ENCODE measurements around the gene P3R3URF.

The P3R3URF gene

DNA sequence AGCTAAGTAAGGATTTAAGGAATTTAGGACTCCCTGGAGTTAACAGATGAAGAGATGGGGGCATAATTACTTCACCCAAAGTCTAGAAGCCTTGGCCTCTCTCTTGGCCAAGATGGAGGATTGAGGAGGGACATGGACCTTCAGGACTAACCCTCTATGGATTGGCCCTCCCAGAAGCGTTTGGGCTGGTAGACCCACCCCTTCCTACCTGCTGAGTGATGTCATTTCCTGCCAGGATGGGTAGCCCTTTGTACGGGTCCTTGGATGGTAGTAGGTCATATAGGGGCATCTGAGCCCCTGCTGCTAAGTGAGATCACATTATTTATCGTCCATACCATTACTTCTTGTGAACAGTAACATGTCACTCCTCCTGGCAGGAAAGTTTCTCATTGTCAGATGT is 44.5 kb upstream of the P3R3URF start:
- no peak for ATAC-seq
- TF ChIP-seq GLIS3 (CRISPR knock-in tag; IDR thresholded peaks at IDR 0.05) (no peak), ZNF565 (CRISPR knock-in tag; conservative IDR thresholded peaks at IDR 0.05; ENCODE audit: low read depth) (no peak), SNAI2 (CRISPR knock-in tag; IDR thresholded peaks at IDR 0.05) (no peak), PPARA (CRISPR knock-in tag; IDR thresholded peaks at IDR 0.05; ENCODE audit: borderline replicate concordance) (no peak), TCF4 (CRISPR knock-in tag; IDR thresholded peaks at IDR 0.05; ENCODE audit: borderline replicate concordance) (no peak), OSR1 (CRISPR knock-in tag; IDR thresholded peaks at IDR 0.05) (no peak), ZC3H10 (CRISPR knock-in tag; IDR thresholded peaks at IDR 0.05) (no peak), ARNTL (CRISPR knock-in tag; IDR thresholded peaks at IDR 0.05; ENCODE audit: borderline replicate concordance, low read depth) (no peak), BACH2 (CRISPR knock-in tag; IDR thresholded peaks at IDR 0.05; ENCODE audit: borderline replicate concordance) (no peak), ZFP30 (CRISPR knock-in tag; IDR thresholded peaks at IDR 0.05) (no peak), RARB (CRISPR knock-in tag; IDR thresholded peaks at IDR 0.05) (no peak), ZFP3 (CRISPR knock-in tag; IDR thresholded peaks at IDR 0.05) (no peak), ZNF70 (CRISPR knock-in tag; IDR thresholded peaks at IDR 0.05) (no peak), ZNF8 (CRISPR knock-in tag; IDR thresholded peaks at IDR 0.05) (no peak)
- TF ChIP-seq, protein P1, sequence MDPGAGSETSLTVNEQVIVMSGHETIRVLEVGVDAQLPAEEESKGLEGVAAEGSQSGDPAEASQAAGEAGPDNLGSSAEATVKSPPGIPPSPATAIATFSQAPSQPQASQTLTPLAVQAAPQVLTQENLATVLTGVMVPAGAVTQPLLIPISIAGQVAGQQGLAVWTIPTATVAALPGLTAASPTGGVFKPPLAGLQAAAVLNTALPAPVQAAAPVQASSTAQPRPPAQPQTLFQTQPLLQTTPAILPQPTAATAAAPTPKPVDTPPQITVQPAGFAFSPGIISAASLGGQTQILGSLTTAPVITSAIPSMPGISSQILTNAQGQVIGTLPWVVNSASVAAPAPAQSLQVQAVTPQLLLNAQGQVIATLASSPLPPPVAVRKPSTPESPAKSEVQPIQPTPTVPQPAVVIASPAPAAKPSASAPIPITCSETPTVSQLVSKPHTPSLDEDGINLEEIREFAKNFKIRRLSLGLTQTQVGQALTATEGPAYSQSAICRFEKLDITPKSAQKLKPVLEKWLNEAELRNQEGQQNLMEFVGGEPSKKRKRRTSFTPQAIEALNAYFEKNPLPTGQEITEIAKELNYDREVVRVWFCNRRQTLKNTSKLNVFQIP (CRISPR knock-in tag; IDR thresholded peaks at IDR 0.05; ENCODE audit: borderline replicate concordance, low read depth), result no peak
- TF ChIP-seq, protein P2, sequence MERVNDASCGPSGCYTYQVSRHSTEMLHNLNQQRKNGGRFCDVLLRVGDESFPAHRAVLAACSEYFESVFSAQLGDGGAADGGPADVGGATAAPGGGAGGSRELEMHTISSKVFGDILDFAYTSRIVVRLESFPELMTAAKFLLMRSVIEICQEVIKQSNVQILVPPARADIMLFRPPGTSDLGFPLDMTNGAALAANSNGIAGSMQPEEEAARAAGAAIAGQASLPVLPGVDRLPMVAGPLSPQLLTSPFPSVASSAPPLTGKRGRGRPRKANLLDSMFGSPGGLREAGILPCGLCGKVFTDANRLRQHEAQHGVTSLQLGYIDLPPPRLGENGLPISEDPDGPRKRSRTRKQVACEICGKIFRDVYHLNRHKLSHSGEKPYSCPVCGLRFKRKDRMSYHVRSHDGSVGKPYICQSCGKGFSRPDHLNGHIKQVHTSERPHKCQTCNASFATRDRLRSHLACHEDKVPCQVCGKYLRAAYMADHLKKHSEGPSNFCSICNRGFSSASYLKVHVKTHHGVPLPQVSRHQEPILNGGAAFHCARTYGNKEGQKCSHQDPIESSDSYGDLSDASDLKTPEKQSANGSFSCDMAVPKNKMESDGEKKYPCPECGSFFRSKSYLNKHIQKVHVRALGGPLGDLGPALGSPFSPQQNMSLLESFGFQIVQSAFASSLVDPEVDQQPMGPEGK (CRISPR knock-in tag; IDR thresholded peaks at IDR 0.05; ENCODE audit: borderline replicate concordance), result no peak
- TF ChIP-seq, protein P3, sequence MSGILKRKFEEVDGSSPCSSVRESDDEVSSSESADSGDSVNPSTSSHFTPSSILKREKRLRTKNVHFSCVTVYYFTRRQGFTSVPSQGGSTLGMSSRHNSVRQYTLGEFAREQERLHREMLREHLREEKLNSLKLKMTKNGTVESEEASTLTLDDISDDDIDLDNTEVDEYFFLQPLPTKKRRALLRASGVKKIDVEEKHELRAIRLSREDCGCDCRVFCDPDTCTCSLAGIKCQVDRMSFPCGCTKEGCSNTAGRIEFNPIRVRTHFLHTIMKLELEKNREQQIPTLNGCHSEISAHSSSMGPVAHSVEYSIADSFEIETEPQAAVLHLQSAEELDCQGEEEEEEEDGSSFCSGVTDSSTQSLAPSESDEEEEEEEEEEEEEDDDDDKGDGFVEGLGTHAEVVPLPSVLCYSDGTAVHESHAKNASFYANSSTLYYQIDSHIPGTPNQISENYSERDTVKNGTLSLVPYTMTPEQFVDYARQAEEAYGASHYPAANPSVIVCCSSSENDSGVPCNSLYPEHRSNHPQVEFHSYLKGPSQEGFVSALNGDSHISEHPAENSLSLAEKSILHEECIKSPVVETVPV (CRISPR knock-in tag; IDR thresholded peaks at IDR 0.05), result no peak
- TF ChIP-seq, protein P4, sequence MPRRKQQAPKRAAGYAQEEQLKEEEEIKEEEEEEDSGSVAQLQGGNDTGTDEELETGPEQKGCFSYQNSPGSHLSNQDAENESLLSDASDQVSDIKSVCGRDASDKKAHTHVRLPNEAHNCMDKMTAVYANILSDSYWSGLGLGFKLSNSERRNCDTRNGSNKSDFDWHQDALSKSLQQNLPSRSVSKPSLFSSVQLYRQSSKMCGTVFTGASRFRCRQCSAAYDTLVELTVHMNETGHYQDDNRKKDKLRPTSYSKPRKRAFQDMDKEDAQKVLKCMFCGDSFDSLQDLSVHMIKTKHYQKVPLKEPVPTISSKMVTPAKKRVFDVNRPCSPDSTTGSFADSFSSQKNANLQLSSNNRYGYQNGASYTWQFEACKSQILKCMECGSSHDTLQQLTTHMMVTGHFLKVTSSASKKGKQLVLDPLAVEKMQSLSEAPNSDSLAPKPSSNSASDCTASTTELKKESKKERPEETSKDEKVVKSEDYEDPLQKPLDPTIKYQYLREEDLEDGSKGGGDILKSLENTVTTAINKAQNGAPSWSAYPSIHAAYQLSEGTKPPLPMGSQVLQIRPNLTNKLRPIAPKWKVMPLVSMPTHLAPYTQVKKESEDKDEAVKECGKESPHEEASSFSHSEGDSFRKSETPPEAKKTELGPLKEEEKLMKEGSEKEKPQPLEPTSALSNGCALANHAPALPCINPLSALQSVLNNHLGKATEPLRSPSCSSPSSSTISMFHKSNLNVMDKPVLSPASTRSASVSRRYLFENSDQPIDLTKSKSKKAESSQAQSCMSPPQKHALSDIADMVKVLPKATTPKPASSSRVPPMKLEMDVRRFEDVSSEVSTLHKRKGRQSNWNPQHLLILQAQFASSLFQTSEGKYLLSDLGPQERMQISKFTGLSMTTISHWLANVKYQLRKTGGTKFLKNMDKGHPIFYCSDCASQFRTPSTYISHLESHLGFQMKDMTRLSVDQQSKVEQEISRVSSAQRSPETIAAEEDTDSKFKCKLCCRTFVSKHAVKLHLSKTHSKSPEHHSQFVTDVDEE (CRISPR knock-in tag; IDR thresholded peaks at IDR 0.05), result no peak

GRCh38 chr1:46219551-46220520 is 43.5 kb upstream of the P3R3URF start:
- ATAC-seq, result no peak
- TF ChIP-seq ZNF565 (CRISPR knock-in tag; conservative IDR thresholded peaks at IDR 0.05; ENCODE audit: low read depth) (no peak), ISL1 (CRISPR knock-in tag; IDR thresholded peaks at IDR 0.05) (no peak), ESRRG (CRISPR knock-in tag; IDR thresholded peaks at IDR 0.05) (no peak), ZNF8 (CRISPR knock-in tag; IDR thresholded peaks at IDR 0.05) (no peak), RARB (CRISPR knock-in tag; IDR thresholded peaks at IDR 0.05) (no peak), PPARA (CRISPR knock-in tag; IDR thresholded peaks at IDR 0.05; ENCODE audit: borderline replicate concordance) (no peak), OSR1 (CRISPR knock-in tag; IDR thresholded peaks at IDR 0.05) (no peak), ZFP3 (CRISPR knock-in tag; IDR thresholded peaks at IDR 0.05) (no peak), ZNF70 (CRISPR knock-in tag; IDR thresholded peaks at IDR 0.05) (no peak), ZC3H10 (CRISPR knock-in tag; IDR thresholded peaks at IDR 0.05) (no peak), TOX (CRISPR knock-in tag; IDR thresholded peaks at IDR 0.05; ENCODE audit: borderline replicate concordance) (no peak), TCF4 (CRISPR knock-in tag; IDR thresholded peaks at IDR 0.05; ENCODE audit: borderline replicate concordance) (no peak)
- TF ChIP-seq, protein P4 (CRISPR knock-in tag; IDR thresholded peaks at IDR 0.05), result no peak
- TF ChIP-seq, protein P3 (CRISPR knock-in tag; IDR thresholded peaks at IDR 0.05), result no peak

All from SK-N-SH treated with all-trans-retinoic acid at 6 μM for 48 hours (cell line).